ENCODE measurements around the gene CCDC138. TPM values are rescaled to one million over a fixed set of nuclear protein-coding genes. Genes with fewer than 3 reads are reported as not detected.
A peak's percentile ranks its signal among the peaks of the same experiment; 100 is the strongest.

Gene CCDC138
- polyA plus RNA-seq, 1 experiment, result 2.8 TPM

GRCh38 chr2:108868911-108869310, 82.3 kb downstream of the CCDC138 start:
- Histone ChIP-seq H3K9me3 (ENCODE audit: control insufficient read depth, insufficient read depth, low read length) (peaks cover 5% of the 10 kb centered on the region), H3K4me3 (ENCODE audit: low read depth, low read length) (no peak overlapping the region), H3K27me3 (ENCODE audit: control insufficient read depth, insufficient read depth, low read length) (no peaks in the 10 kb centered on the region), H3K27ac (ENCODE audit: low read depth, low read length) (no peak overlapping the region)
- CTCF ChIA-PET, result no interaction called here
- no peak for TF ChIP-seq CTCF (IDR thresholded peaks at IDR 0.05; ENCODE audit: low read depth, low read length)
- POLR2A ChIA-PET, result no interaction called here
- no peak for DNase-seq (ENCODE audit: low read depth, low spot score)

- Histone ChIP-seq H3K9me3 (ENCODE audit: control insufficient read depth, insufficient read depth, low read length) (peaks cover 5% of the 10 kb centered on the region), H3K27me3 (ENCODE audit: control insufficient read depth, insufficient read depth, low read length) (no peaks in the 10 kb centered on the region), H3K4me3 (ENCODE audit: low read depth, low read length) (no peak overlapping the region), H3K27ac (ENCODE audit: low read depth, low read length) (no peak overlapping the region)
- POLR2A ChIA-PET, result no interaction called here
- CTCF ChIA-PET, result no interaction called here
- no peak for DNase-seq (ENCODE audit: low read depth, low spot score)
- TF ChIP-seq CTCF (IDR thresholded peaks at IDR 0.05; ENCODE audit: low read depth, low read length), result no peak
Observed at GRCh38 chr2:108869542-108869941, 83.0 kb downstream of the CCDC138 start.

- ChIA-PET POLR2A (no interaction called here), CTCF (no interaction called here)
- H3K4me3 ChIP-seq (ENCODE audit: low read depth, low read length), result no peak overlapping the region
Observed at GRCh38 chr2:108870069-108870644, 83.6 kb downstream of the CCDC138 start.

GRCh38 chr2:108877506-108877905, 90.9 kb downstream of the CCDC138 start:
- peak; percentile 12; the same call in 1 of the 2 replicates for TF ChIP-seq CTCF (IDR thresholded peaks at IDR 0.05; ENCODE audit: low read depth, low read length)
- ChIA-PET POLR2A (no interaction called here), CTCF (no interaction called here)
- Histone ChIP-seq H3K4me3 (ENCODE audit: low read depth, low read length) (no peak overlapping the region), H3K9me3 (ENCODE audit: control insufficient read depth, insufficient read depth, low read length) (no peaks in the 10 kb centered on the region), H3K27ac (ENCODE audit: low read depth, low read length) (no peak overlapping the region), H3K27me3 (ENCODE audit: control insufficient read depth, insufficient read depth, low read length) (no peaks in the 10 kb centered on the region)
- no peak for DNase-seq (ENCODE audit: low read depth, low spot score)

More at GRCh38 chr2:108870069-108870644, 83.6 kb downstream of the CCDC138 start:
- TF ChIP-seq CTCF (IDR thresholded peaks at IDR 0.05; ENCODE audit: low read depth, low read length), result no peak
- H3K27me3 ChIP-seq (ENCODE audit: control insufficient read depth, insufficient read depth, low read length), result no peaks in the 10 kb centered on the region
- H3K9me3 ChIP-seq (ENCODE audit: control insufficient read depth, insufficient read depth, low read length), result peaks cover 5% of the 10 kb centered on the region
- no peak for DNase-seq (ENCODE audit: low read depth, low spot score)
- no peak overlapping the region for H3K27ac ChIP-seq (ENCODE audit: low read depth, low read length)

GRCh38 chr2:108878276-108878675, 91.7 kb downstream of the CCDC138 start:
- Histone ChIP-seq H3K4me3 (ENCODE audit: low read depth, low read length) (no peak overlapping the region), H3K9me3 (ENCODE audit: control insufficient read depth, insufficient read depth, low read length) (no peaks in the 10 kb centered on the region), H3K27me3 (ENCODE audit: control insufficient read depth, insufficient read depth, low read length) (no peaks in the 10 kb centered on the region), H3K27ac (ENCODE audit: low read depth, low read length) (no peak overlapping the region)
- CTCF ChIA-PET, result no interaction called here
- POLR2A ChIA-PET, result no interaction called here
- TF ChIP-seq CTCF (IDR thresholded peaks at IDR 0.05; ENCODE audit: low read depth, low read length), result no peak
- no peak for DNase-seq (ENCODE audit: low read depth, low spot score)
